Measurements from ENCODE around the gene CFAP20DC. TPM values are rescaled to one million over a fixed set of nuclear protein-coding genes. Genes with fewer than 3 reads are reported as not detected.
"Not testable (repeated sequence)": the region's sequence is repeated elsewhere in the genome, so short reads cannot be mapped to it uniquely, and the experiment has no call there.

The CFAP20DC gene
- total RNA-seq, 1 donor from 2014 or later, result 1.6 TPM

DNA sequence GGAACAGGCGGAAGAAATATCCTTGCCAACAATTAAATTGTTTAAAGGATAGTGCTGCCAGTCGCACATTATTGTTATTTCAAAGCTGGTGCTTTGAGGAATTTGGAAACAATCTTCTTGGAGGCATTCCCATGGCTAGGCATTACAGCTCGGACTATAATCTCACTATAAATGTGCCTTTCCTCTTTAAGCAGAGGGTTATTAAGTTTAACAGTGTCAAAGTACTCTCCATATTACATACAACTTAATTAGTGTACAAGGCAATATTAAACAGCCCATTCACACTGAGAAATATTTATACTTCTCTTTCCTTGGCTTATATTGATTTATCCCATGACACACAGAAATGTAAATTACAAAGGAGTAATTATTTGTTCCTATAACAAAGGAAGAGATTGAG lies 329.3 kb downstream of the CFAP20DC start:
- H3K4me1 ChIP-seq (ENCODE audit: control insufficient read depth in 3 of 3, insufficient read depth in 3 of 3, low read length in 3 of 3), result peaks cover 0 to 3% (median 0%) of the 10 kb centered on the region in 3 donors
- no peaks in the 10 kb centered on the region for H3K9me3 ChIP-seq (ENCODE audit: control insufficient read depth in 3 of 3, low read length in 3 of 3)
- H3K27ac ChIP-seq (ENCODE audit: low read depth, low read length), result no peak overlapping the region
- H3K9ac ChIP-seq (ENCODE audit: low read depth in 1 of 3, low read length in 3 of 3), result no peak overlapping the region
- no peaks in the 10 kb centered on the region for H3K36me3 ChIP-seq (ENCODE audit: control insufficient read depth in 3 of 3, insufficient read depth in 3 of 3, low read length in 3 of 3)
- H3K4me3 ChIP-seq (ENCODE audit: low read length in 3 of 3), result no peak overlapping the region
- H3K27me3 ChIP-seq (ENCODE audit: control insufficient read depth in 3 of 3, insufficient read depth in 3 of 3, low read length in 3 of 3), result no peaks in the 10 kb centered on the region

DNA sequence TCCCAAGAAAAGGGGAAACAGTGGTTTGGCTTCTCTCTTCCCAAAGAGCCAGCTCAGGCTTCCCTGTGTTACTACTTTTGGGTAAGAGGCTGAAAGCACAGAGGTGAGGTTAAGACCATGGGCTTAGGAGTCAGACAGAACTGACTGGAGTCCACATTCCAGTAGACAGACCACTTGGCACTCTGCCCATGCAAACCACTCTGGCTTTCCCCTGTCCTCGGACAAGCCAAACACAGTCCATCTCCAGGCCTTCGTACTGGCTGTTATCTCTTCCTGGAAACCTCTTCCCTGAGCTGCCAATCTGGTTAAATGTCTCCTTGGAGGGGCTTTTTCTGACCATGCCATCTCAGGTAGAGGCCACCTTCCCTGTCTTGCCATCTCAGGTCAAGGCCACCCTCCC lies 330.1 kb downstream of the CFAP20DC start:
- H3K4me3 ChIP-seq (ENCODE audit: low read length in 3 of 3), result no peak overlapping the region
- H3K9me3 ChIP-seq (ENCODE audit: control insufficient read depth in 3 of 3, low read length in 3 of 3), result no peaks in the 10 kb centered on the region
- no peaks in the 10 kb centered on the region for H3K27me3 ChIP-seq (ENCODE audit: control insufficient read depth in 3 of 3, insufficient read depth in 3 of 3, low read length in 3 of 3)
- no peak overlapping the region for H3K27ac ChIP-seq (ENCODE audit: low read depth, low read length)
- H3K36me3 ChIP-seq (ENCODE audit: control insufficient read depth in 3 of 3, insufficient read depth in 3 of 3, low read length in 3 of 3), result no peaks in the 10 kb centered on the region
- peaks cover 0 to 3% (median 0%) of the 10 kb centered on the region in 3 donors for H3K4me1 ChIP-seq (ENCODE audit: control insufficient read depth in 3 of 3, insufficient read depth in 3 of 3, low read length in 3 of 3)
- no peak overlapping the region for H3K9ac ChIP-seq (ENCODE audit: low read depth in 1 of 3, low read length in 3 of 3)

DNA sequence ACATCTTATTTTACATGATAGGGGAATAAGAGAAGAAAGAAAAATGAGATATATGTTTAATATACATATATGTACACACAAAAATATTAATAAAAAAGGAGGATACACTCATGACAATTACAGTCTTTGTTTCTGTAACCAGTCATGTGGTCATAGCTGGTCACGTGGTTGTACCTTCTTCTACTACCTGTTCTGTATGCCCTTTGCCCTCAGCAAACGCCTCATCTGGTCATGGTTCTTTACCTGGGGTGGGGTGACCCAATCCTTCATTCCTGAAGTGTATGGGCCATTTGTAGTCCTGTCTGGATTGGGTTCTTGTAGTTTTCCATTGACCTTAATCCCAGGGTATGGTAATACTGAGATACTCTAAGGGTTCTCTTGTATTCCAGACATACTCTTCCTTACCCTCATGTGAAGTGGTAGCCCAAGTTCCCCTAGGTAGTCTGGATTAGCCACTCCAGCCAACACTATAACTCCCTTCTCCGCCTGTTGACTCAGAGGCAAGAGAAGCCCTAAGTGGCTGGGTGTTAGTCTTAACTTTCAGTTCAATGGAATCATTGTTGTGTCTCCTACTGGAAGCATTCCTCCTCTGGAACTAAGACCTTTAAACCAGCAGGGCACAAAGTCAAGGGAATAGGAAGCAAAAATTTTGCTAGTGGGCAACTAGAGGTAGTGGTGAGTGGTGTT lies 336.0 kb downstream of the CFAP20DC start:
- no peak overlapping the region for H3K9ac ChIP-seq (ENCODE audit: low read depth in 1 of 3, low read length in 3 of 3)
- no peaks in the 10 kb centered on the region for H3K36me3 ChIP-seq (ENCODE audit: control insufficient read depth in 3 of 3, insufficient read depth in 3 of 3, low read length in 3 of 3)
- no peaks in the 10 kb centered on the region for H3K4me1 ChIP-seq (ENCODE audit: control insufficient read depth in 3 of 3, insufficient read depth in 3 of 3, low read length in 3 of 3)
- H3K27ac ChIP-seq (ENCODE audit: low read depth, low read length), result no peak overlapping the region
- H3K27me3 ChIP-seq (ENCODE audit: control insufficient read depth in 3 of 3, insufficient read depth in 3 of 3, low read length in 3 of 3), result no peaks in the 10 kb centered on the region
- H3K9me3 ChIP-seq (ENCODE audit: control insufficient read depth in 3 of 3, low read length in 3 of 3), result no peaks in the 10 kb centered on the region
- H3K4me3 ChIP-seq (ENCODE audit: low read length in 3 of 3), result no peak overlapping the region

DNA sequence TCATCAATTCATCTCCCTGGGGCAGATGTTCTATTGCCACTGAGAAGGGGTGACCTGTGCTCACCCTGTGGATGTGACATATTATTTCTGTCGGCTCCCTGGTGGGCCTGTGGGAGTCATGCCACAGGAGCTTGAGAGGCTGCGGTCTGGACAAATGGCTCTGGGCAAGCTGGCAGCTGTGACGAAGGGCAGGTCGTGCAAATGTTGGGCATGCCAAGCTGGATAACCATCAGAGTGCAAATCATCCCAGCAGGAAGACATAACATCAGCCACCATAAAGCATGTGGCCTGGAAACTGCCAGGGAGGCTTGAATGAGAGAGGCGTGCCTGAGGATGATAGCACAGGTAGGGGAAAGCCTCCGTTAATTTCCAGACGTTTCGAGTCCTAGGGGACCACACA lies 338.0 kb downstream of the CFAP20DC start:
- no peaks in the 10 kb centered on the region for H3K4me1 ChIP-seq (ENCODE audit: control insufficient read depth in 3 of 3, insufficient read depth in 3 of 3, low read length in 3 of 3)
- H3K9me3 ChIP-seq (ENCODE audit: control insufficient read depth in 3 of 3, low read length in 3 of 3), result no peaks in the 10 kb centered on the region
- no peak overlapping the region for H3K9ac ChIP-seq (ENCODE audit: low read depth in 1 of 3, low read length in 3 of 3)
- H3K27me3 ChIP-seq (ENCODE audit: control insufficient read depth in 3 of 3, insufficient read depth in 3 of 3, low read length in 3 of 3), result no peaks in the 10 kb centered on the region
- no peak overlapping the region for H3K4me3 ChIP-seq (ENCODE audit: low read length in 3 of 3)
- no peak overlapping the region for H3K27ac ChIP-seq (ENCODE audit: low read depth, low read length)
- no peaks in the 10 kb centered on the region for H3K36me3 ChIP-seq (ENCODE audit: control insufficient read depth in 3 of 3, insufficient read depth in 3 of 3, low read length in 3 of 3)

DNA sequence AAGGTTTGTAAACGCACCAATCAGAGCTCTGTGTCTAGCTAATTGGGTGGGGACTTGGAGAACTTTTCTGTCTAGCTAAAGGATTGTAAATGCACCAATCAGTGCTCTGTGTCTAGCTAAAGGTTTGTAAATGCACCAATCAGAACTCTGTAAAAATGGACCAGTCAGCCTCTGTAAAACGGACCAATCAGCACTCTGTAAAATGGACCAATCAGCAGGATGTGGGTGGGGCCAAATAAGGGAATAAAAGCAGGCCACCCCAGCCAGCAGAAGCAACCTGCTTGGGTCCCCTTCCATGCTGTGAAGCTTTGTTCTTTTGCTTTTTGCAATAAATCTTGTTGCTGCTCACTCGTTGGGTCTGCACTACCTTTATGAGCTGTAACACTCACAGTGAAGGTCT lies 340.8 kb downstream of the CFAP20DC start:
- not testable (repeated sequence) for H3K4me1 ChIP-seq (ENCODE audit: control insufficient read depth in 3 of 3, insufficient read depth in 3 of 3, low read length in 3 of 3); H3K36me3 ChIP-seq (ENCODE audit: control insufficient read depth in 3 of 3, insufficient read depth in 3 of 3, low read length in 3 of 3); H3K9me3 ChIP-seq (ENCODE audit: control insufficient read depth in 3 of 3, low read length in 3 of 3); H3K4me3 ChIP-seq (ENCODE audit: low read length in 3 of 3); H3K9ac ChIP-seq (ENCODE audit: low read depth in 1 of 3, low read length in 3 of 3); H3K27ac ChIP-seq (ENCODE audit: low read depth, low read length); H3K27me3 ChIP-seq (ENCODE audit: control insufficient read depth in 3 of 3, insufficient read depth in 3 of 3, low read length in 3 of 3)

DNA sequence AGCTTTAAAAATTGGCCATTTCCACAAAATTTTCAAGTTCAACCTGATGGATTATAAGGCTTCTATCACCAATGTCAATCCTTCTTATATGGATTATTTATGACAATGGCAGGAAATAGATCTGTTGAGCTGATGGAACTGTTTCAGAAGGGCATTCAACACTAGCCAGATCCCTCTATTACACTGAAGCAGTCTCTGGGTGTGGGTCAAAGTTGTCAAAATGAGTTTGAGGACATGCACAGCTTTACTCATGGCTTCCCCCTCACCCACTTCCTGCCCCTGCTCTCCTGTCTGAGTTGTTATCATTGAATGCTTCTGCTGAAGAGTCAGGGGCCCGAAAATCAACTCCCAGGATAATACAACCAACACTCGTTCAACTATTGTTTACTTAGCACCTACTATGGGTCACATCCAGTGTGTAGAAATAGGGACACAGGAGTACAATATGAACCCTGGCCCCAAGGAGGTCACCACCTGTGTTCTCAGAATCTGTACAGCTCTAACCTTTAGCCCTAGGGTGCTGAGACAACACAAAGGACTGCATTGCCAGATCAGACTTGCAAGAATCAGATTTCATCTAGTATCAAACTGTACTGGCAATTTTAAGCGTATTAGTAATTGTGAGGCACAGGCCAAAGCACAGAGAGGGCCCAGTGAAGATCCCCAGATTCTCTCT lies 341.6 kb downstream of the CFAP20DC start:
- Histone ChIP-seq H3K9ac (ENCODE audit: low read depth in 1 of 3, low read length in 3 of 3) (no peak overlapping the region), H3K4me1 (ENCODE audit: control insufficient read depth in 3 of 3, insufficient read depth in 3 of 3, low read length in 3 of 3) (no peaks in the 10 kb centered on the region), H3K36me3 (ENCODE audit: control insufficient read depth in 3 of 3, insufficient read depth in 3 of 3, low read length in 3 of 3) (no peaks in the 10 kb centered on the region), H3K4me3 (ENCODE audit: low read length in 3 of 3) (no peak overlapping the region), H3K27me3 (ENCODE audit: control insufficient read depth in 3 of 3, insufficient read depth in 3 of 3, low read length in 3 of 3) (no peaks in the 10 kb centered on the region), H3K9me3 (ENCODE audit: control insufficient read depth in 3 of 3, low read length in 3 of 3) (no peaks in the 10 kb centered on the region), H3K27ac (ENCODE audit: low read depth, low read length) (no peak overlapping the region)

DNA sequence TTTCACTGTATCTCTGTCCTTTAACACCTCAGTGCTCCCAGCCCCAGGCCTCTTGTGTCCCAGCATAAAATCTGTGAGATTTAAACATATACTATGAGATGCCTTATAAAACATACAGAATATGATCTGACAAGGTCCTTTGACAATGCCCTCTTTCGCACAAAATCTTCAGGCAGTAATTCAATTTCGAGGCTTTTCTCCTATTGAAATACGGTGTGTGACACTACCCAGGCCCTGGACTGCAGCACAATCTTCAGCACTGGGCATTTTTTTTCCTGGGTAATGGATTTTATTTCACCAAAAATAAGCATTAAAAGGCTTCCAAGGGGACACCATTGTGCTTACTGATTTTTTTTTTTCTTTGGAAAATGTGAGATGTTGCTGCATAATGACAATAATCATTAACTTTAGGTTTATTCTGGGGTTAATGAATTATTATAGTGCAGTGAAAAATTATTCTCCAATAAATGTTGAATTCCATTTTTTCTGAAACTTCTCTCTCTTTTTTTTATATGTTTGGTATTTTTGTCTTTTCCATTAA lies 342.4 kb downstream of the CFAP20DC start:
- Histone ChIP-seq H3K4me1 (ENCODE audit: control insufficient read depth in 3 of 3, insufficient read depth in 3 of 3, low read length in 3 of 3) (no peaks in the 10 kb centered on the region), H3K36me3 (ENCODE audit: control insufficient read depth in 3 of 3, insufficient read depth in 3 of 3, low read length in 3 of 3) (no peaks in the 10 kb centered on the region), H3K9me3 (ENCODE audit: control insufficient read depth in 3 of 3, low read length in 3 of 3) (no peaks in the 10 kb centered on the region), H3K27ac (ENCODE audit: low read depth, low read length) (no peak overlapping the region), H3K9ac (ENCODE audit: low read depth in 1 of 3, low read length in 3 of 3) (no peak overlapping the region), H3K4me3 (ENCODE audit: low read length in 3 of 3) (no peak overlapping the region), H3K27me3 (ENCODE audit: control insufficient read depth in 3 of 3, insufficient read depth in 3 of 3, low read length in 3 of 3) (no peaks in the 10 kb centered on the region)

DNA sequence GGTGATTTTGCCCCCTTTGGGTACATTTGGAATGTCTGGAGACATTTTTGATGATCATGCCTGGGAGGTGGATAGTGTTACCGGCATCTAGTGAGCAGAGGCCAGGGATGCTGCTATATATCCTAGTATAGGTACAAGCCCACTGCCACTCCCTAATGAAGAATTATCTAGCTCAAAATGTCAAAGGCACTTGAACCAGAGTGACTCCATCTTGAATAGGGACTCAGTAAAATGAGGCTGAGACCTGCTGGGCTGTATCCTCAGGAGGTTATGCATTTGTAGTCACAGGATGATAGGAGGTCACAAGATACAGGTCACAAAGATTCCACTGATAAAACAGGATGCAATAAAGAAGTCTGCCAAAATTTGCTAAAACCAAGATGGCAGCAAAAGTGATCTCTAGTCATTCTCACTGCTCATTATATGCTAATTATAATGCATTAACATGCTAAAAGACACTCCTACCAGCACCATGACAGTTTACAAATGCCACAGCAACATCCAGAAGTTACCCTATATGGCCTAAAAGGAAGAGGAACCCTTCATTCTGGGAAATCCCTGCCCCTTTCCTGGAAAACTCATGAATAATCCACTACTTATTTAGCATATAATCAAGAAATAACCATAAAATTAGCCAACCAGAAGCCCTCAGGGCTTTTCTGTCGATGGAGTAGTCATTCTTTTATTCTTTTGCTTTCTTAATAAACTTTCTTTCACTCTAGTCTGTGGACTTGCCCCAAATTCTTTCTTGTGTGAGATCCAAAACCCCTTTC lies 343.2 kb downstream of the CFAP20DC start:
- Histone ChIP-seq H3K27ac (ENCODE audit: low read depth, low read length) (no peak overlapping the region), H3K4me3 (ENCODE audit: low read length in 3 of 3) (no peak overlapping the region), H3K4me1 (ENCODE audit: control insufficient read depth in 3 of 3, insufficient read depth in 3 of 3, low read length in 3 of 3) (no peaks in the 10 kb centered on the region), H3K9ac (ENCODE audit: low read depth in 1 of 3, low read length in 3 of 3) (no peak overlapping the region), H3K9me3 (ENCODE audit: control insufficient read depth in 3 of 3, low read length in 3 of 3) (no peaks in the 10 kb centered on the region), H3K27me3 (ENCODE audit: control insufficient read depth in 3 of 3, insufficient read depth in 3 of 3, low read length in 3 of 3) (no peaks in the 10 kb centered on the region), H3K36me3 (ENCODE audit: control insufficient read depth in 3 of 3, insufficient read depth in 3 of 3, low read length in 3 of 3) (no peaks in the 10 kb centered on the region)

DNA sequence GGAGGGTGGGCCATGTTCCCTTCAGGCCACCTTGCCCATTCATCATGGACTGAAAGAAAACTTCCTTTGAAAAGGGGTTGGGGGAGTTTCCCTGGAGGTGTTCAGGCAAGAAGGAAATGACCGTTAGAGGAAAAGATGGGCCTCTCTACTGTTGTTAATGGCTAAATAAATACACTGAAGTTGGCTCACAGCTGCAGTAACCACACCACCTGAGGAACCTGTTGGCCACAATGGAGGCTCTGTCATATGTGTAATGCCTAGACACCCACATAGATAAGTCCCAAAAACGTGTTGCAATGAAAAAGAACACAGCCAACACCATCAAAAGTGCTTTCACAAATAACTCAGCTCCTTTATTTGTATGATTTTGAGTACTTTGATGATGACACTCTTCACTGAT lies 345.1 kb downstream of the CFAP20DC start:
- Histone ChIP-seq H3K9me3 (ENCODE audit: control insufficient read depth in 3 of 3, low read length in 3 of 3) (no peaks in the 10 kb centered on the region), H3K27me3 (ENCODE audit: control insufficient read depth in 3 of 3, insufficient read depth in 3 of 3, low read length in 3 of 3) (no peaks in the 10 kb centered on the region), H3K27ac (ENCODE audit: low read depth, low read length) (no peak overlapping the region), H3K4me1 (ENCODE audit: control insufficient read depth in 3 of 3, insufficient read depth in 3 of 3, low read length in 3 of 3) (no peaks in the 10 kb centered on the region), H3K9ac (ENCODE audit: low read depth in 1 of 3, low read length in 3 of 3) (no peak overlapping the region), H3K36me3 (ENCODE audit: control insufficient read depth in 3 of 3, insufficient read depth in 3 of 3, low read length in 3 of 3) (no peaks in the 10 kb centered on the region), H3K4me3 (ENCODE audit: low read length in 3 of 3) (no peak overlapping the region)

DNA sequence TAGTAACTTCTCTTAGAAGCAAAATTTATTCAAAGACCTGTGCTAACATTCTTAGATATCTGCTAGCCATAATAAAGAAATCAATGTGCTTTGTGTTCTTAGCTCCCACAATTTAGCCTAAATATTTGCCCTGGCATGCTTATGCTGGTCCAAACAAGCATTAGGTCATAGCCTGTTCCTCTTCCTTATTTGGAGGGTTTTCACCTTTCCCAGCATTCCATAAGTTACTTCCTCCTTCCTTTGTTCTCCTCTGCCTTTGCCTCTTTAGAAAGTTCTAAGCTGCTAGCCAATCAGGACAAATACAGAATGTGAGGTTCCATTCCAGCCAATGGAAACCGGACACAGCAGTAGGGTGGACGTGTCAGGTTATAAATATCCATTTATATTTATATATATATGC lies 345.5 kb downstream of the CFAP20DC start:
- not testable (repeated sequence) for H3K4me3 ChIP-seq (ENCODE audit: low read length in 3 of 3); H3K9ac ChIP-seq (ENCODE audit: low read depth in 1 of 3, low read length in 3 of 3); H3K4me1 ChIP-seq (ENCODE audit: control insufficient read depth in 3 of 3, insufficient read depth in 3 of 3, low read length in 3 of 3); H3K9me3 ChIP-seq (ENCODE audit: control insufficient read depth in 3 of 3, low read length in 3 of 3); H3K27ac ChIP-seq (ENCODE audit: low read depth, low read length); H3K36me3 ChIP-seq (ENCODE audit: control insufficient read depth in 3 of 3, insufficient read depth in 3 of 3, low read length in 3 of 3); H3K27me3 ChIP-seq (ENCODE audit: control insufficient read depth in 3 of 3, insufficient read depth in 3 of 3, low read length in 3 of 3)

Measured in skeletal muscle tissue (tissue), 4 donors.